HepG2 (cell line): ENCODE results near the gene ASCL3. TPM values are rescaled to one million over a fixed set of nuclear protein-coding genes. Genes with fewer than 3 reads are reported as not detected.

Source experiments
- EZH2 ChIP-seq: conservative IDR thresholded peaks from 2 replicates; pipeline ENCODE4 v1.6.1; 2012; ENCODE audit warnings: mild to moderate bottlenecking, low read depth, low read length, moderate library complexity
- HBP1 ChIP-seq: IDR thresholded peaks from 2 replicates; pipeline ENCODE4 v1.6.1; 2016; ENCODE audit warnings: low read depth, control low read depth
- HIC2 ChIP-seq: sonication (generic); formaldehyde crosslinking; IDR thresholded peaks from 2 replicates; pipeline ENCODE4 v1.9.0; 2022; ENCODE audit warnings: low read depth, missing genetic modification reagents
- MED1 ChIP-seq: sonication (generic); formaldehyde crosslinking; IDR thresholded peaks from 2 replicates; pipeline ENCODE4 v1.4.0; 2020; ENCODE audit warnings: missing genetic modification reagents
- MTERF4 ChIP-seq: sonication (generic); formaldehyde crosslinking; IDR thresholded peaks from 2 replicates; pipeline ENCODE4 v1.8.0; 2023; ENCODE audit warnings: mild to moderate bottlenecking, missing genetic modification reagents
- MXD1 ChIP-seq: sonication (generic); formaldehyde crosslinking; IDR thresholded peaks from 2 replicates; pipeline ENCODE4 v1.4.0; 2020; ENCODE audit warnings: mild to moderate bottlenecking, missing genetic modification reagents
- NR0B2 ChIP-seq: sonication (generic); formaldehyde crosslinking; IDR thresholded peaks from 2 replicates; pipeline ENCODE4 v1.4.0; 2020; ENCODE audit warnings: mild to moderate bottlenecking, missing genetic modification reagents
- REPIN1 ChIP-seq: sonication (generic); formaldehyde crosslinking; IDR thresholded peaks from 2 replicates; pipeline ENCODE4 v1.8.0; 2022; ENCODE audit warnings: missing genetic modification reagents, low read depth, mild to moderate bottlenecking, borderline replicate concordance
- SMYD3 ChIP-seq: sonication (generic); formaldehyde crosslinking; IDR thresholded peaks from 2 replicates; pipeline ENCODE4 v1.8.1; 2023; ENCODE audit warnings: mild to moderate bottlenecking, missing genetic modification reagents
- SNAPC4 ChIP-seq: sonication (generic); formaldehyde crosslinking; IDR thresholded peaks from 2 replicates; pipeline ENCODE4 v1.4.0; 2020; ENCODE audit warnings: mild to moderate bottlenecking, missing genetic modification reagents
- STAT5B ChIP-seq: sonication (generic); formaldehyde crosslinking; IDR thresholded peaks from 2 replicates; pipeline ENCODE4 v1.4.0; 2020; ENCODE audit warnings: missing genetic modification reagents
- ZBTB34 ChIP-seq: sonication (generic); formaldehyde crosslinking; IDR thresholded peaks from 2 replicates; pipeline ENCODE4 v1.8.0; 2022; ENCODE audit warnings: mild to moderate bottlenecking, missing genetic modification reagents
- ZNF333 ChIP-seq: sonication (generic); formaldehyde crosslinking; IDR thresholded peaks from 2 replicates; pipeline ENCODE4 v1.4.0; 2020; ENCODE audit warnings: mild to moderate bottlenecking, missing genetic modification reagents, borderline replicate concordance
- ZNF749 ChIP-seq: sonication (generic); formaldehyde crosslinking; IDR thresholded peaks from 2 replicates; pipeline ENCODE4 v1.8.0; 2022; ENCODE audit warnings: mild to moderate bottlenecking, missing genetic modification reagents, moderate library complexity, borderline replicate concordance
- polyA plus RNA-seq, 8 experiments: library from polyadenylated mRNA; depleted of rRNA in 3 of 8; stranded (reverse) in 7 of 8; unstranded in 1 of 8; fragments of >200 nt; fragmentation: Illumina TruSeq in 4 of 8; extraction: Trizol in 4 of 8; gene quantifications; 2 replicates each; pipeline versions ENCODE4 v1.2.1 to v1.2.3, GENCODE V29; 2011 to 2016; ENCODE audit warnings: low read depth in 4 of 8, missing spikeins in 1 of 8, mixed read lengths in 1 of 8; ENCODE audit not compliant: insufficient read depth in 1 of 8
- total RNA-seq, 5 experiments: library from RNA; depleted of rRNA; stranded (reverse); fragments of >200 nt; fragmentation: Illumina TruSeq; extraction: Trizol; gene quantifications; 2 replicates each; pipeline ENCODE4 v1.2.3, GENCODE V29; 2016; ENCODE audit warnings: low read depth in 1 of 5

ASCL3 gene
- total and polyA plus RNA-seq, 2 of the 13 experiments (the other 11 are each of a cell fraction or from before 2014, with no cell fraction given), result not detected

- peak; percentile 25; the same call in 1 of the 2 replicates for TF ChIP-seq MXD1 (CRISPR knock-in tag)
- peak; percentile 10; the same call in 1 of the 2 replicates for TF ChIP-seq SMYD3 (CRISPR knock-in tag)
- TF ChIP-seq NR0B2, result peak; percentile 35; the same call in 1 of the 2 replicates
- TF ChIP-seq MED1 (CRISPR knock-in tag), result 0 out of 2 replicates have a peak, but pooled peaks have one; percentile 8
- TF ChIP-seq ZNF749, result peak; percentile 29; the same call in 1 of the 2 replicates
- TF ChIP-seq ZNF333 (CRISPR knock-in tag), result no peak
- TF ChIP-seq STAT5B (CRISPR knock-in tag), result no peak
- TF ChIP-seq ZBTB34 (CRISPR knock-in tag), result peak; percentile 37; the same call in 1 of the 2 replicates
- no peak for TF ChIP-seq HBP1 (CRISPR knock-in tag)
- TF ChIP-seq REPIN1 (CRISPR knock-in tag), result 0 out of 2 replicates have a peak, but pooled peaks have one; percentile 13
- TF ChIP-seq SNAPC4 (CRISPR knock-in tag), result 0 out of 2 replicates have a peak, but pooled peaks have one; percentile 27
- TF ChIP-seq EZH2, result no peak
- no peak for TF ChIP-seq HIC2 (CRISPR knock-in tag)
- no peak for TF ChIP-seq MTERF4
Observed at GRCh38 chr11:8963569-8964323, 20.9 kb upstream of the ASCL3 start (continued).
